Astrocyte (in vitro differentiated cells and primary cell): ENCODE measurements around the gene CHCHD4. TPM values are rescaled to one million over a fixed set of nuclear protein-coding genes. Genes with fewer than 3 reads are reported as not detected.

Experiments
- DNase-seq: peaks from one replicate; pipeline ENCODE4 v3.0.0-alpha.2; 2010; ENCODE audit warnings: low read depth
- FAIRE-seq: peaks from 2 replicates; lab custom pipeline; 2011; peaks lifted over from hg19 to GRCh38; lab: Jason Lieb, UNC
- H2AFZ ChIP-seq: 2 replicates; pipeline ENCODE4 v1.6.0; 2012; ENCODE audit warnings: low read depth, low read length, inconsistent platforms
- H3K27ac ChIP-seq: 2 replicates; pipeline ENCODE4 v1.5.1; 2011; ENCODE audit warnings: low read depth, low read length, inconsistent platforms
- H3K27me3 ChIP-seq: 2 replicates; pipeline ENCODE4 v1.6.0; 2011; ENCODE audit warnings: low read length, inconsistent platforms; ENCODE audit not compliant: insufficient read depth
- H3K36me3 ChIP-seq: 2 replicates; pipeline ENCODE4 v1.5.1; 2011; ENCODE audit warnings: low read length, inconsistent platforms; ENCODE audit not compliant: insufficient read depth
- H3K4me1 ChIP-seq: 2 replicates; pipeline ENCODE4 v1.5.1; 2011; ENCODE audit warnings: low read length, inconsistent platforms; ENCODE audit not compliant: insufficient read depth
- H3K4me2 ChIP-seq: 2 replicates; pipeline ENCODE4 v1.6.0; 2012; ENCODE audit warnings: low read length, inconsistent platforms
- H3K4me3 ChIP-seq: 2 replicates; pipeline ENCODE4 v1.5.1; 2011; ENCODE audit warnings: low read depth, mild to moderate bottlenecking, low read length, inconsistent platforms; ENCODE audit not compliant: insufficient read depth
- H3K79me2 ChIP-seq: 2 replicates; pipeline ENCODE4 v1.6.0; 2012; ENCODE audit warnings: mild to moderate bottlenecking, low read length, inconsistent platforms; ENCODE audit not compliant: insufficient read depth
- H3K9ac ChIP-seq: 2 replicates; pipeline ENCODE4 v1.6.0; 2012; ENCODE audit warnings: mild to moderate bottlenecking, low read length, inconsistent platforms
- H3K9me3 ChIP-seq: 2 replicates; pipeline ENCODE4 v1.5.1; 2012; ENCODE audit warnings: low read depth, mild to moderate bottlenecking, low read length, inconsistent platforms; ENCODE audit not compliant: insufficient read depth
- H4K20me1 ChIP-seq: 2 replicates; pipeline ENCODE4 v1.6.0; 2012; ENCODE audit warnings: low read length, inconsistent platforms; ENCODE audit not compliant: insufficient read depth
- H3K27ac Mint-ChIP-seq: one replicate; pipeline ENCODE4 v1.8.0; 2021; ENCODE audit warnings: mild to moderate bottlenecking, mixed read lengths; ENCODE audit not compliant: unreplicated experiment
- H3K27me3 Mint-ChIP-seq: one replicate; pipeline ENCODE4 v1.8.0; 2021; ENCODE audit warnings: low read depth, mixed read lengths; ENCODE audit not compliant: unreplicated experiment
- H3K36me3 Mint-ChIP-seq: one replicate; pipeline ENCODE4 v1.8.0; 2021; ENCODE audit warnings: low read depth, mixed read lengths; ENCODE audit not compliant: unreplicated experiment
- H3K4me1 Mint-ChIP-seq: one replicate; pipeline ENCODE4 v1.8.0; 2021; ENCODE audit warnings: low read depth, mixed read lengths; ENCODE audit not compliant: unreplicated experiment
- H3K4me3 Mint-ChIP-seq: one replicate; pipeline ENCODE4 v1.8.0; 2021; ENCODE audit warnings: mild to moderate bottlenecking, moderate library complexity, mixed read lengths; ENCODE audit not compliant: unreplicated experiment
- H3K9me3 Mint-ChIP-seq: one replicate; pipeline ENCODE4 v1.8.0; 2021; ENCODE audit warnings: mild to moderate bottlenecking, mixed read lengths; ENCODE audit not compliant: unreplicated experiment
- EZH2 ChIP-seq: IDR thresholded peaks from 2 replicates; pipeline ENCODE4 v1.6.1; 2012; ENCODE audit warnings: mild to moderate bottlenecking, low read length, inconsistent platforms; ENCODE audit not compliant: insufficient read depth
- total RNA-seq: library from RNA; stranded (reverse); gene quantifications from 2 replicates; pipeline ENCODE4 v1.2.1, GENCODE V29; 2021
- TF ChIP-seq, protein P1 (sequence below): IDR thresholded peaks from 2 replicates; pipeline ENCODE4 v1.5.1; 2011; ENCODE audit warnings: low read depth, mild to moderate bottlenecking, inconsistent platforms, low read length, moderate library complexity; ENCODE audit not compliant: insufficient read depth

The CHCHD4 gene
- total RNA-seq, 1 donor from 2014 or later: 10.3 TPM

DNA sequence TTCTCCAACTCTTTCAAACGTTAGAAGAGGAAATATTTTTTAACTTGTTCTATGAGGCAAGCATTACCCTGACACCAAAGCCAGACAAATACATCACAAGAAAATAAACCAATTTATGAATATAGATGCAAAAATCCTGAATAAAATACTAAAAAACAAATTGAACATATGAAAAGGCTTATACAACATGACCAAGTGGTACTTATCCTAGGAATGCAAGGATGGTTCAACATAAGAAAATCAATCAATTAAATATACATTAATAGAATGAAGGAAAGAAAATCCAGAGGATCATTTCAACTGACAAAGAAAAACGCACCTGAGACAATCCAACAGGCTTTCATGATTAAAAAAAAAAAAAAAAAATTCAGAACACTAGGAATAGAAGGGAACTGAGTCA, 36.6 kb upstream of the CHCHD4 start:
- no peak overlapping the region for H3K4me2 ChIP-seq
- H3K36me3 Mint-ChIP-seq: peaks cover 77% of the 10 kb centered on the region
- FAIRE-seq: no peak
- H3K36me3 ChIP-seq: peaks cover 71% of the 10 kb centered on the region
- H3K27me3 ChIP-seq: no peaks in the 10 kb centered on the region
- no peaks in the 10 kb centered on the region for H3K27me3 Mint-ChIP-seq
- peaks cover 3% of the 10 kb centered on the region for H3K79me2 ChIP-seq
- H3K9ac ChIP-seq: no peak overlapping the region
- no peak overlapping the region for H3K4me3 ChIP-seq
- H3K9me3 Mint-ChIP-seq: peaks cover 10% of the 10 kb centered on the region
- H3K4me1 ChIP-seq: no peaks in the 10 kb centered on the region
- TF ChIP-seq, protein P1, sequence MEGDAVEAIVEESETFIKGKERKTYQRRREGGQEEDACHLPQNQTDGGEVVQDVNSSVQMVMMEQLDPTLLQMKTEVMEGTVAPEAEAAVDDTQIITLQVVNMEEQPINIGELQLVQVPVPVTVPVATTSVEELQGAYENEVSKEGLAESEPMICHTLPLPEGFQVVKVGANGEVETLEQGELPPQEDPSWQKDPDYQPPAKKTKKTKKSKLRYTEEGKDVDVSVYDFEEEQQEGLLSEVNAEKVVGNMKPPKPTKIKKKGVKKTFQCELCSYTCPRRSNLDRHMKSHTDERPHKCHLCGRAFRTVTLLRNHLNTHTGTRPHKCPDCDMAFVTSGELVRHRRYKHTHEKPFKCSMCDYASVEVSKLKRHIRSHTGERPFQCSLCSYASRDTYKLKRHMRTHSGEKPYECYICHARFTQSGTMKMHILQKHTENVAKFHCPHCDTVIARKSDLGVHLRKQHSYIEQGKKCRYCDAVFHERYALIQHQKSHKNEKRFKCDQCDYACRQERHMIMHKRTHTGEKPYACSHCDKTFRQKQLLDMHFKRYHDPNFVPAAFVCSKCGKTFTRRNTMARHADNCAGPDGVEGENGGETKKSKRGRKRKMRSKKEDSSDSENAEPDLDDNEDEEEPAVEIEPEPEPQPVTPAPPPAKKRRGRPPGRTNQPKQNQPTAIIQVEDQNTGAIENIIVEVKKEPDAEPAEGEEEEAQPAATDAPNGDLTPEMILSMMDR: no peak
- TF ChIP-seq EZH2: no peak
- DNase-seq: no peak
- no peaks in the 10 kb centered on the region for H3K4me1 Mint-ChIP-seq
- peaks cover 4% of the 10 kb centered on the region for H4K20me1 ChIP-seq
- H3K27ac ChIP-seq: no peak overlapping the region
- H3K9me3 ChIP-seq: peaks cover 2% of the 10 kb centered on the region
- H3K27ac Mint-ChIP-seq: no peak overlapping the region
- H3K4me3 Mint-ChIP-seq: no peak overlapping the region
- H2AFZ ChIP-seq: no peak overlapping the region

DNA sequence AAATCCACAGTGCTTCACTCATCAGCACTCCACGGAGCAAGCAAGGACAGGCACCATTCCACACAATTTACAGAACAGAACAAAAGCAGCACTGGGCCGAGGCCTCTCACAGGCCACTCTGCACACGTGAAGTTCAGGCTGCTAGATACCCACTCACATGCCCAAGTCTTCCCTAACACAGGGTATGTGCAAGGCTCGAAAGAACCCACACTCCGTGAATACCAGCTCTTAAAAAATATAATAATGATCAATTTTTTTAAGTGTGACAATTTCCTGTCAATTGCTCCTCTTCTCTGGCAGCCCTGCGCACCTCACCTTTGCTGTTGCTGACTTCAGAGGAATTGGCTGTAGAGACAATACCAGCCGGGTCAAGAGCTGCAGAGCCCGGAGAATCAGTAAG, 34.8 kb upstream of the CHCHD4 start:
- no peak overlapping the region for H3K4me2 ChIP-seq
- no peaks in the 10 kb centered on the region for H3K27me3 ChIP-seq
- TF ChIP-seq EZH2: no peak
- TF ChIP-seq, protein P1: no peak
- H3K4me1 Mint-ChIP-seq: no peaks in the 10 kb centered on the region
- no peak for DNase-seq
- H3K9ac ChIP-seq: no peak overlapping the region
- no peak overlapping the region for H2AFZ ChIP-seq
- H3K27ac ChIP-seq: no peak overlapping the region
- no peak overlapping the region for H3K27ac Mint-ChIP-seq
- no peak overlapping the region for H3K4me3 ChIP-seq
- H3K9me3 ChIP-seq: peaks cover 2% of the 10 kb centered on the region
- peaks cover 9% of the 10 kb centered on the region for H4K20me1 ChIP-seq
- H3K9me3 Mint-ChIP-seq: peaks cover 10% of the 10 kb centered on the region
- H3K79me2 ChIP-seq: peaks cover 5% of the 10 kb centered on the region
- H3K4me3 Mint-ChIP-seq: no peak overlapping the region
- FAIRE-seq: no peak
- H3K36me3 ChIP-seq: peaks cover 64% of the 10 kb centered on the region
- H3K27me3 Mint-ChIP-seq: no peaks in the 10 kb centered on the region
- H3K36me3 Mint-ChIP-seq: peaks cover 69% of the 10 kb centered on the region
- H3K4me1 ChIP-seq: no peaks in the 10 kb centered on the region

DNA sequence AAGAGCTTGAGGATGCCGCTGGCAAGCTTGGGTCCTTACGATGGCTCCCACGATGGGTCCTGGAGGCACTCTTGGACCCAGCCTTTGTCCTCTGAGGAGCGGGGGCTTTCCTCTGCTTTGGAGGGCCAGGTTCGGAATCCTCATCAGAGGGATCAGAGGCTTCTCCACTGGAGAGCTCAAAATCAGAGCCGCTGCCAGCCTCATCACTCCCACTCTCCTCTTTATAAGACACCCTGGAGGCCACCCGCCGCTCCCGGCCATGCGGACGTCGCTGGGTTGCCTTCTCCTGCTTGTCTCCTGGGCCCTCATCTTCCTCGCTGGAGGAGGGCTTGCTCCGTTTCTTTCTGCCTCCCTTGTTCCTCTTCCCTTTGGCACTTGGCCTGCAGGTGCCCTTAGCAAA, 33.7 kb upstream of the CHCHD4 start:
- peaks cover 67% of the 10 kb centered on the region for H3K36me3 Mint-ChIP-seq
- no peak overlapping the region for H3K4me3 Mint-ChIP-seq
- no peak for TF ChIP-seq EZH2
- Histone ChIP-seq H3K4me2 (no peak overlapping the region), H3K9ac (no peak overlapping the region), H3K27me3 (no peaks in the 10 kb centered on the region), H4K20me1 (peaks cover 20% of the 10 kb centered on the region), H2AFZ (no peak overlapping the region), H3K27ac (no peak overlapping the region), H3K9me3 (peaks cover 2% of the 10 kb centered on the region), H3K4me1 (no peaks in the 10 kb centered on the region), H3K36me3 (peaks cover 60% of the 10 kb centered on the region), H3K4me3 (no peak overlapping the region), H3K79me2 (peaks cover 5% of the 10 kb centered on the region)
- no peaks in the 10 kb centered on the region for H3K27me3 Mint-ChIP-seq
- H3K9me3 Mint-ChIP-seq: peaks cover 10% of the 10 kb centered on the region
- no peak for FAIRE-seq
- H3K4me1 Mint-ChIP-seq: no peaks in the 10 kb centered on the region
- no peak for DNase-seq
- H3K27ac Mint-ChIP-seq: no peak overlapping the region
